ENCODE data around the gene ERVK3-1. TPM values are rescaled to one million over a fixed set of nuclear protein-coding genes. Genes with fewer than 3 reads are reported as not detected.

ERVK3-1 gene
- total and polyA plus RNA-seq, 2 of the 8 experiments (the other 6 are each of a cell fraction or from before 2014, with no cell fraction given), result 29.9 to 31.5 TPM

GRCh38 chr19:58355215-58355796, 50.1 kb downstream of the ERVK3-1 start:
- Histone ChIP-seq H2BK15ac (ENCODE audit: low read length) (no peak overlapping the region), H4K8ac (ENCODE audit: extremely low read depth, insufficient read depth, low read length) (no peak overlapping the region), H3K9ac (replicated peaks in 1 of 4; ENCODE audit: extremely low read depth in 1 of 4, low read depth in 3 of 4, low read length in 3 of 4) (no peak overlapping the region), H3K18ac (ENCODE audit: extremely low read depth, low read length) (no peak overlapping the region), H3K56ac (replicated peaks; ENCODE audit: insufficient read length, low read depth, low read length) (no peak overlapping the region), H2AFZ (ENCODE audit: low read length) (no peak overlapping the region), H4K20me1 (replicated peaks in 1 of 2; ENCODE audit: control insufficient read depth in 1 of 2, insufficient read depth in 2 of 2, low read length in 2 of 2) (peaks cover 0 to 3% of the 10 kb centered on the region in 2 experiments), H3K27ac (ENCODE audit: low read depth, low read length) (no peak overlapping the region), H3K79me1 (ENCODE audit: low read depth, low read length) (no peaks in the 10 kb centered on the region), H2BK5ac (ENCODE audit: low read depth, low read length) (no peak overlapping the region; the same call in 1 of the 2 replicates), H2BK12ac (ENCODE audit: low read depth, low read length) (no peak overlapping the region), H3K36me3 (ENCODE audit: control insufficient read depth in 2 of 4, insufficient read depth in 4 of 4, low read length in 3 of 4) (no peaks in the 10 kb centered on the region), H3K4me3 (ENCODE audit: extremely low read depth in 1 of 4, insufficient read depth in 2 of 4, low read depth in 3 of 4, low read length in 4 of 4) (no peak overlapping the region), H3K23ac (ENCODE audit: insufficient read length) (no peak overlapping the region), H2BK120ac (replicated peaks; ENCODE audit: low read depth, low read length) (no peak overlapping the region), H4K91ac (replicated peaks; ENCODE audit: insufficient read length, low read length) (no peak overlapping the region), H2BK20ac (ENCODE audit: low read length) (no peak overlapping the region), H3K4me2 (ENCODE audit: insufficient read depth in 1 of 2, low read depth in 2 of 2, low read length in 2 of 2) (no peak overlapping the region), H3K27me3 (replicated peaks in 1 of 4; ENCODE audit: control insufficient read depth in 3 of 4, extremely low read depth in 1 of 4, insufficient read depth in 3 of 4, low read length in 3 of 4) (no peaks in the 10 kb centered on the region), H4K5ac (ENCODE audit: insufficient read length, low read depth, low read length) (no peak overlapping the region), H2AK5ac (ENCODE audit: low read depth, low read length) (no peak overlapping the region), H3K79me2 (ENCODE audit: control insufficient read depth in 1 of 2, insufficient read depth in 2 of 2, low read length in 2 of 2) (no peaks in the 10 kb centered on the region), H3K23me2 (ENCODE audit: low read depth, low read length) (no peaks in the 10 kb centered on the region), H3K14ac (ENCODE audit: insufficient read length) (no peak overlapping the region), H3K4ac (replicated peaks; ENCODE audit: insufficient read length, low read depth, low read length) (no peak overlapping the region), H3K9me3 (ENCODE audit: insufficient read depth in 2 of 2, low read depth in 1 of 2, low read length in 1 of 2) (no peaks in the 10 kb centered on the region), H3K4me1 (replicated peaks in 1 of 4; ENCODE audit: control insufficient read depth in 3 of 4, insufficient read depth in 4 of 4, low read length in 3 of 4) (peaks cover 0 to 6% (median 0%) of the 10 kb centered on the region in 4 experiments; a peak in 1 of 7 replicates)
- WGBS, 2 experiments (ENCODE audit: extremely low coverage in 1 of 2, insufficient coverage in 1 of 2, insufficient read length in 1 of 2, insufficient replicate concordance in 2 of 2, low coverage in 1 of 2, low lambda C conversion rate in 2 of 2, missing lambda C conversion rate in 1 of 2), result 91% methylated on average over 10 of the region's 10 CpGs; no CpG with 5 or more reads in 1 of the 2 experiments
- FAIRE-seq (no peak), DNase-seq (ENCODE audit: low read depth in 1 of 2, low spot score in 2 of 2) (no peak)
- ChIA-PET POLR2A (ENCODE audit: partially characterized antibody) (interaction anchor here (0.6 to 11.4 kb wide), 10 partner anchors 7 to 469 kb away, joined by 3 to 102 read pairs (median 4); partner anchors contain the start of genes RNF225, ZNF497, ZNF544 and ZSCAN22), CTCF (ENCODE audit: partially characterized antibody) (interaction anchor here (1.1 to 2.8 kb wide), 4 partner anchors 8 to 16 kb away, joined by 4 to 9 read pairs (median 7); no protein-coding TSS in a partner anchor)
- TF ChIP-seq KDM4A (IDR thresholded peaks at IDR 0.05; ENCODE audit: low read depth, low read length, severe bottlenecking) (no peak), GTF2F1 (IDR thresholded peaks at IDR 0.05; ENCODE audit: borderline replicate concordance, low read depth, low read length) (no peak), CTCF (IDR thresholded peaks at IDR 0.05; ENCODE audit: control extremely low read depth in 1 of 3, insufficient read depth in 1 of 3, low read depth in 1 of 3, low read length in 3 of 3) (no peak), BRCA1 (IDR thresholded peaks at IDR 0.05; ENCODE audit: low read depth, low read length) (no peak), E2F6 (IDR thresholded peaks at IDR 0.05) (no peak), KDM1A (IDR thresholded peaks at IDR 0.05; ENCODE audit: borderline replicate concordance, low read length) (no peak), HDAC2 (IDR thresholded peaks at IDR 0.05; ENCODE audit: borderline replicate concordance in 1 of 2, low read depth in 2 of 2, low read length in 2 of 2) (no peak), YY1 (IDR thresholded peaks at IDR 0.05; ENCODE audit: low read depth, low read length) (no peak), CBX5 (IDR thresholded peaks at IDR 0.05; ENCODE audit: low read depth, low read length) (no peak)
